IMR-90 (cell line): ENCODE measurements around the gene SRD5A3. TPM values are rescaled to one million over a fixed set of nuclear protein-coding genes. Genes with fewer than 3 reads are reported as not detected.

Experiments used
- ATAC-seq: fragments of 200-7000 bp; cut with Tn5 transposase; 2 replicates; pipeline ENCODE4 v1.9.1; 2020; ENCODE audit warnings: low read depth, mild to moderate bottlenecking, moderate library complexity
- BruUV-seq: library from RNA; stranded (reverse); fragments of 400-500 nt; replicated peaks from 2 replicates; lab custom pipeline; 2021; lab: Mats Ljungman, UMichigan
- CTCF ChIA-PET: fragments of 300-600 bp; formaldehyde crosslinking; extraction: SDS; loops from one replicate; lab custom pipeline; 2021; ENCODE audit warnings: antibody characterized with exemption; lab: Yijun Ruan, JAX
- POLR2A ChIA-PET: fragments of 300-600 bp; sonication (Branson Sonifier 250); formaldehyde crosslinking; loops from one replicate; lab custom pipeline; 2022; ENCODE audit warnings: antibody characterized with exemption; ENCODE audit not compliant: unreplicated experiment; lab: Charles Lee
- DNase-seq: peaks from one replicate; pipeline ENCODE4 v3.0.0; 2013
- H2AFZ ChIP-seq: replicated peaks from 2 replicates; pipeline ENCODE3; 2013; ENCODE audit warnings: low read length, mild to moderate bottlenecking; ENCODE audit not compliant: poor library complexity
- H2AK5ac ChIP-seq: 2 replicates; pipeline ENCODE4 v1.6.1; 2013; ENCODE audit warnings: low read depth, low read length, inconsistent platforms
- H2AK9ac ChIP-seq: replicated peaks from 2 replicates; pipeline ENCODE3; 2013; ENCODE audit warnings: mild to moderate bottlenecking, low read depth, low read length, moderate library complexity; ENCODE audit not compliant: poor library complexity
- H2BK120ac ChIP-seq: 2 replicates; pipeline ENCODE4 v1.6.1; 2013; ENCODE audit warnings: low read depth, low read length, inconsistent platforms
- H2BK15ac ChIP-seq: 3 replicates; pipeline ENCODE4 v1.6.1; 2013; ENCODE audit warnings: low read depth, low read length, inconsistent platforms
- H2BK20ac ChIP-seq: 2 replicates; pipeline ENCODE4 v1.6.1; 2013; ENCODE audit warnings: low read depth, mild to moderate bottlenecking, inconsistent platforms, low read length, moderate library complexity
- H2BK5ac ChIP-seq: 2 replicates; pipeline ENCODE4 v1.6.1; 2013; ENCODE audit warnings: mild to moderate bottlenecking, low read depth, low read length, inconsistent platforms; ENCODE audit not compliant: poor library complexity, severe bottlenecking
- H3K14ac ChIP-seq: replicated peaks from 2 replicates; pipeline ENCODE4 v1.6.1; 2013; ENCODE audit warnings: low read depth, low read length, inconsistent platforms
- H3K18ac ChIP-seq: 2 replicates; pipeline ENCODE4 v1.6.1; 2013; ENCODE audit warnings: low read depth, low read length, control low read depth
- H3K23ac ChIP-seq: 2 replicates; pipeline ENCODE4 v1.6.1; 2013; ENCODE audit warnings: low read depth, low read length, inconsistent platforms
- H3K27ac ChIP-seq: 2 replicates; pipeline ENCODE4 v1.5.1; 2013; ENCODE audit warnings: mild to moderate bottlenecking, control low read depth, low read length; ENCODE audit not compliant: insufficient read depth
- H3K27me3 ChIP-seq: 2 replicates; pipeline ENCODE4 v1.6.1; 2013; ENCODE audit warnings: low read length; ENCODE audit not compliant: control insufficient read depth, insufficient read depth
- H3K36me3 ChIP-seq: 2 replicates; pipeline ENCODE4 v1.6.1; 2013; ENCODE audit warnings: low read length, mixed read lengths; ENCODE audit not compliant: control insufficient read depth, insufficient read depth
- H3K4ac ChIP-seq: 2 replicates; pipeline ENCODE4 v1.6.1; 2013; ENCODE audit warnings: low read depth, low read length, inconsistent platforms
- H3K4me1 ChIP-seq: 2 replicates; pipeline ENCODE4 v1.6.1; 2013; ENCODE audit warnings: low read length, mixed read lengths; ENCODE audit not compliant: control insufficient read depth, insufficient read depth
- H3K4me2 ChIP-seq: 2 replicates; pipeline ENCODE4 v1.6.1; 2013; ENCODE audit warnings: low read depth, mild to moderate bottlenecking, control low read depth, low read length, moderate library complexity
- H3K4me3 ChIP-seq: 2 replicates; pipeline ENCODE4 v1.5.1; 2013; ENCODE audit warnings: low read depth, mild to moderate bottlenecking, control low read depth, low read length, moderate library complexity; ENCODE audit not compliant: insufficient read depth
- H3K56ac ChIP-seq: 2 replicates; pipeline ENCODE4 v1.6.1; 2013; ENCODE audit warnings: low read length, inconsistent platforms; ENCODE audit not compliant: insufficient read depth; ENCODE audit errors: extremely low read depth
- H3K79me1 ChIP-seq, 2 experiments: 2 replicates each; pipeline ENCODE4 v1.6.1; 2013; ENCODE audit warnings: low read length in 2 of 2, inconsistent platforms in 1 of 2, low read depth in 1 of 2
- H3K9ac ChIP-seq: 2 replicates; pipeline ENCODE4 v1.6.1; 2013; ENCODE audit warnings: low read depth, low read length, control low read depth
- H3K9me1 ChIP-seq: 2 replicates; pipeline ENCODE4 v1.6.1; 2013; ENCODE audit warnings: low read length, inconsistent platforms; ENCODE audit not compliant: insufficient read depth
- H3K9me3 ChIP-seq: 2 replicates; pipeline ENCODE4 v1.6.1; 2013; ENCODE audit warnings: low read length; ENCODE audit not compliant: control insufficient read depth, insufficient read depth
- H4K20me1 ChIP-seq: 2 replicates; pipeline ENCODE4 v1.6.1; 2013; ENCODE audit warnings: low read length, inconsistent platforms; ENCODE audit not compliant: insufficient read depth
- H4K5ac ChIP-seq: 2 replicates; pipeline ENCODE4 v1.6.1; 2013; ENCODE audit warnings: mild to moderate bottlenecking, low read depth, low read length, control low read depth
- H4K8ac ChIP-seq, 2 experiments: 2 replicates each; pipeline ENCODE4 v1.6.1; 2013; ENCODE audit warnings: low read depth in 2 of 2, low read length in 2 of 2, control low read depth in 1 of 2, inconsistent platforms in 1 of 2
- H4K91ac ChIP-seq: 2 replicates; pipeline ENCODE4 v1.6.1; 2013; ENCODE audit warnings: low read depth, low read length, inconsistent platforms; ENCODE audit not compliant: insufficient read depth
- BHLHE40 ChIP-seq: fragments of 150-350 bp; IDR thresholded peaks from 2 replicates; pipeline ENCODE4 v1.6.1; 2016; ENCODE audit warnings: mild to moderate bottlenecking, low read depth, low read length
- CEBPB ChIP-seq: IDR thresholded peaks from 2 replicates; pipeline ENCODE4 v1.6.1; 2012; ENCODE audit warnings: low read depth, low read length, improper control_type of control experiment
- CHD1 ChIP-seq: IDR thresholded peaks from 2 replicates; pipeline ENCODE4 v1.6.1; 2012; ENCODE audit warnings: low read depth, low read length, improper control_type of control experiment
- CTCF ChIP-seq: conservative IDR thresholded peaks from 2 replicates; pipeline ENCODE4 v1.5.1; 2012; ENCODE audit warnings: mild to moderate bottlenecking, low read depth, low read length, improper control_type of control experiment
- MAFK ChIP-seq: IDR thresholded peaks from 2 replicates; pipeline ENCODE4 v1.6.1; 2012; ENCODE audit warnings: low read depth, low read length, improper control_type of control experiment
- MAZ ChIP-seq: IDR thresholded peaks from 2 replicates; pipeline ENCODE4 v1.6.1; 2012; ENCODE audit warnings: low read depth, mild to moderate bottlenecking, low read length, improper control_type of control experiment, moderate library complexity, borderline replicate concordance
- MXI1 ChIP-seq: IDR thresholded peaks from 2 replicates; pipeline ENCODE4 v1.6.1; 2012; ENCODE audit warnings: low read depth, mild to moderate bottlenecking, low read length, moderate library complexity, borderline replicate concordance
- NFE2L2 ChIP-seq: fragments of 150-350 bp; IDR thresholded peaks from 2 replicates; pipeline ENCODE4 v1.6.1; 2016; ENCODE audit warnings: low read depth, mild to moderate bottlenecking, low read length
- POLR2A ChIP-seq: IDR thresholded peaks from 2 replicates; pipeline ENCODE4 v1.6.1; 2012; ENCODE audit warnings: mild to moderate bottlenecking, low read depth, low read length
- RAD21 ChIP-seq: IDR thresholded peaks from 2 replicates; pipeline ENCODE4 v1.6.1; 2012; ENCODE audit warnings: low read length, improper control_type of control experiment
- RCOR1 ChIP-seq: IDR thresholded peaks from 2 replicates; pipeline ENCODE4 v1.6.1; 2012; ENCODE audit warnings: mild to moderate bottlenecking, low read length, improper control_type of control experiment; ENCODE audit not compliant: insufficient replicate concordance
- RFX5 ChIP-seq: IDR thresholded peaks from 2 replicates; pipeline ENCODE4 v1.8.0; 2012; ENCODE audit warnings: low read depth, mild to moderate bottlenecking, low read length, moderate library complexity
- SMC3 ChIP-seq: fragments of 150-350 bp; IDR thresholded peaks from 2 replicates; pipeline ENCODE4 v1.6.1; 2016; ENCODE audit warnings: low read depth, mild to moderate bottlenecking, antibody characterized with exemption, low read length, moderate library complexity
- USF2 ChIP-seq: fragments of 150-350 bp; IDR thresholded peaks from 2 replicates; pipeline ENCODE4 v1.6.1; 2017; ENCODE audit warnings: mild to moderate bottlenecking, antibody characterized with exemption, low read length, low read depth
- WGBS, 2 experiments: methylation state at CpG; one replicate each; pipeline versions ENCODE4 v1.1.5 to v1.1.7; 2013; ENCODE audit warnings: missing lambda C conversion rate in 2 of 2; ENCODE audit not compliant: insufficient read length in 1 of 2; ENCODE audit errors: extremely low coverage in 2 of 2; 5-methylcytosine and 5-hydroxymethylcytosine counted together
- dilution Hi-C: fragments of 300-500 bp; cut with HindIII; formaldehyde crosslinking; loops from one replicate; pipeline ENCODE4 v1.14.3; 2018; ENCODE audit warnings: low sequenced_read_pairs; ENCODE audit not compliant: unreplicated experiment
- in situ Hi-C: fragments of 300-500 bp; cut with MboI; formaldehyde crosslinking; loops from 3 replicates; pipeline ENCODE4 v1.14.3; 2019; ENCODE audit warnings: low sequenced_read_pairs, inconsistent platforms, mixed read lengths
- intact Hi-C: fragments of 100-400 bp; cut with micrococcal nuclease; formaldehyde crosslinking; loops from 2 replicates; pipeline ENCODE4 v1.10.0; 2022
- polyA plus RNA-seq, 3 experiments: library from polyadenylated mRNA; depleted of rRNA; stranded (reverse); fragments of >200 nt; gene quantifications; 2 replicates each; pipeline ENCODE4 v1.2.3, GENCODE V29; 2012; ENCODE audit warnings: low replicate concordance in 1 of 3
- total RNA-seq: library from RNA; depleted of rRNA; stranded (reverse); fragments of >200 nt; gene quantifications from 2 replicates; pipeline ENCODE4 v1.2.3, GENCODE V29; 2012

Gene SRD5A3
- total and polyA plus RNA-seq, 2 of the 4 experiments (the other 2 are of a cell fraction): 5.6 to 6.8 TPM

GRCh38 chr4:55340266-55340665 lies 5.8 kb upstream of the SRD5A3 start:
- Histone ChIP-seq H3K27me3 (no peaks in the 10 kb centered on the region), H2AFZ (no peak overlapping the region), H3K27ac (no peak overlapping the region), H3K9me1 (no peaks in the 10 kb centered on the region), H2AK5ac (no peak overlapping the region), H2BK5ac (no peak overlapping the region), H2AK9ac (no peak overlapping the region), H3K4ac (no peak overlapping the region), H2BK120ac (no peak overlapping the region), H3K4me3 (no peak overlapping the region), H4K8ac (no peak overlapping the region), H3K23ac (no peak overlapping the region), H3K14ac (no peak overlapping the region), H4K20me1 (no peaks in the 10 kb centered on the region), H2BK20ac (no peak overlapping the region), H3K9me3 (no peaks in the 10 kb centered on the region; the same call in 1 of the 2 replicates), H4K5ac (no peak overlapping the region), H3K9ac (no peak overlapping the region), H2BK15ac (no peak overlapping the region), H3K56ac (no peak overlapping the region), H3K36me3 (no peaks in the 10 kb centered on the region), H3K79me1 (no peaks in the 10 kb centered on the region), H3K4me2 (no peak overlapping the region), H3K18ac (no peak overlapping the region), H4K91ac (no peak overlapping the region), H3K4me1 (no peaks in the 10 kb centered on the region)
- CTCF ChIA-PET: interaction anchor here (0.7 kb wide), 1 partner anchor 790 kb away, joined by 6 read pairs; no protein-coding TSS in a partner anchor
- dilution Hi-C loops: no loop called here
- TF ChIP-seq CTCF (no peak), RCOR1 (no peak), RAD21 (no peak), SMC3 (no peak), BHLHE40 (no peak), USF2 (no peak), MAFK (no peak), POLR2A (no peak), NFE2L2 (no peak), CEBPB (no peak), MAZ (no peak), RFX5 (no peak), MXI1 (no peak), CHD1 (no peak)
- intact Hi-C loops: no loop called here
- WGBS, 2 experiments: no CpG with 5 or more reads among the region's 3 CpGs
- no TSS peak for BruUV-seq
- DNase-seq (no peak), ATAC-seq (no peak)
- POLR2A ChIA-PET: no interaction called here
- in situ Hi-C loops: loop anchor here (10.0 to 25.0 kb wide), 3 partner anchors 397 to 578 kb away; partner anchors contain the start of gene EXOC1
